GM19238 (cell line): ENCODE data around the gene TMEM62.

ENCODE experiments used
- DNase-seq: peaks from one replicate; pipeline ENCODE4 v3.0.0; 2011; ENCODE audit warnings: low spot score; ENCODE audit not compliant: insufficient read length

Gene TMEM62

GRCh38 chr15:43226436-43227305 is 93.3 kb downstream of the TMEM62 start:
- DNase-seq, result no peak

GRCh38 chr15:43229977-43230376 is 96.6 kb downstream of the TMEM62 start:
- no peak for DNase-seq

- DNase-seq, result no peak
Observed at GRCh38 chr15:43230640-43231115, 97.3 kb downstream of the TMEM62 start.

- DNase-seq, result no peak
Observed at GRCh38 chr15:43232289-43232874, 99.0 kb downstream of the TMEM62 start.
